HEK293 (cell line): Measurements from ENCODE around the gene ZNF772.
A peak's percentile ranks its signal among the peaks of the same experiment; 100 is the strongest.

Experiments
- BCL11B ChIP-seq: fragments of 450-650 bp; formaldehyde crosslinking; IDR thresholded peaks from 2 replicates; pipeline ENCODE4 v1.5.1; 2016; ENCODE audit warnings: low read depth, missing biosample characterization, missing genetic modification characterization
- EGR2 ChIP-seq: fragments of 450-650 bp; formaldehyde crosslinking; IDR thresholded peaks from 2 replicates; pipeline ENCODE4 v1.5.1; 2016; ENCODE audit warnings: low read depth, missing biosample characterization, missing genetic modification characterization
- GLIS1 ChIP-seq: fragments of 450-650 bp; formaldehyde crosslinking; IDR thresholded peaks from 2 replicates; pipeline ENCODE4 v1.5.1; 2016; ENCODE audit warnings: missing biosample characterization, missing genetic modification characterization
- GLIS2 ChIP-seq: fragments of 450-650 bp; formaldehyde crosslinking; IDR thresholded peaks from 2 replicates; pipeline ENCODE4 v1.5.1; 2016; ENCODE audit warnings: missing biosample characterization, missing genetic modification characterization
- SP7 ChIP-seq: fragments of 450-650 bp; formaldehyde crosslinking; IDR thresholded peaks from 2 replicates; pipeline ENCODE4 v1.5.1; 2016; ENCODE audit warnings: missing biosample characterization, missing genetic modification characterization
- YY1 ChIP-seq: fragments of 450-650 bp; formaldehyde crosslinking; IDR thresholded peaks from 2 replicates; pipeline ENCODE4 v1.5.1; 2018; ENCODE audit warnings: missing biosample characterization, missing genetic modification characterization
- YY2 ChIP-seq: fragments of 450-650 bp; formaldehyde crosslinking; IDR thresholded peaks from 2 replicates; pipeline ENCODE4 v1.5.1; 2016; ENCODE audit warnings: missing biosample characterization, missing genetic modification characterization
- ZNF138 ChIP-seq: fragments of 450-650 bp; formaldehyde crosslinking; IDR thresholded peaks from 2 replicates; pipeline ENCODE4 v1.5.1; 2016; ENCODE audit warnings: missing biosample characterization, missing genetic modification characterization, borderline replicate concordance
- ZNF16 ChIP-seq: fragments of 450-650 bp; formaldehyde crosslinking; IDR thresholded peaks from 2 replicates; pipeline ENCODE4 v1.5.1; 2016; ENCODE audit warnings: low read depth, missing biosample characterization, missing genetic modification characterization
- ZNF266 ChIP-seq: fragments of 450-650 bp; formaldehyde crosslinking; IDR thresholded peaks from 2 replicates; pipeline ENCODE4 v1.5.1; 2016; ENCODE audit warnings: missing biosample characterization, missing genetic modification characterization, low read depth
- ZNF302 ChIP-seq: fragments of 450-650 bp; formaldehyde crosslinking; IDR thresholded peaks from 2 replicates; pipeline ENCODE4 v1.5.1; 2016; ENCODE audit warnings: missing biosample characterization, missing genetic modification characterization, low read depth
- ZNF529 ChIP-seq: fragments of 450-650 bp; formaldehyde crosslinking; IDR thresholded peaks from 2 replicates; pipeline ENCODE4 v1.5.1; 2017; ENCODE audit warnings: missing genetic modification characterization, missing biosample characterization; ENCODE audit not compliant: insufficient replicate concordance
- ZNF549 ChIP-seq: fragments of 450-650 bp; IDR thresholded peaks from 2 replicates; pipeline ENCODE4 v1.5.1; 2018; ENCODE audit warnings: missing biosample characterization, missing genetic modification characterization, mild to moderate bottlenecking, inconsistent platforms, moderate library complexity
- ZNF629 ChIP-seq: fragments of 450-650 bp; formaldehyde crosslinking; IDR thresholded peaks from 2 replicates; pipeline ENCODE4 v1.5.1; 2017; ENCODE audit warnings: missing biosample characterization, missing genetic modification characterization
- ZNF777 ChIP-seq: fragments of 450-650 bp; formaldehyde crosslinking; IDR thresholded peaks from 2 replicates; pipeline ENCODE4 v1.5.1; 2017; ENCODE audit warnings: missing biosample characterization, missing genetic modification characterization, borderline replicate concordance
- ZSCAN30 ChIP-seq: fragments of 450-650 bp; IDR thresholded peaks from 2 replicates; pipeline ENCODE4 v1.5.1; 2018; ENCODE audit warnings: missing biosample characterization, mild to moderate bottlenecking, missing genetic modification characterization, moderate library complexity
- TF ChIP-seq, protein P1 (sequence below): fragments of 450-650 bp; formaldehyde crosslinking; IDR thresholded peaks from 2 replicates; pipeline ENCODE4 v1.5.1; 2016; ENCODE audit warnings: missing biosample characterization, missing genetic modification characterization
- TF ChIP-seq, protein P2 (sequence below): fragments of 450-650 bp; formaldehyde crosslinking; IDR thresholded peaks from 2 replicates; pipeline ENCODE4 v1.5.1; 2016; ENCODE audit warnings: missing biosample characterization, missing genetic modification characterization
- TF ChIP-seq, protein P3 (sequence below): sonication (generic); formaldehyde crosslinking; IDR thresholded peaks from 2 replicates; pipeline ENCODE4 v1.8.1; 2022; ENCODE audit warnings: mild to moderate bottlenecking, moderate library complexity, missing genetic modification reagents
- TF ChIP-seq, protein P4 (sequence below): fragments of 450-650 bp; formaldehyde crosslinking; conservative IDR thresholded peaks from 2 replicates; pipeline ENCODE4 v1.5.1; 2016; ENCODE audit warnings: low read depth, missing biosample characterization, missing genetic modification characterization
- TF ChIP-seq, protein P5 (sequence below): fragments of 450-650 bp; formaldehyde crosslinking; IDR thresholded peaks from 2 replicates; pipeline ENCODE4 v1.5.1; 2016; ENCODE audit warnings: missing biosample characterization, missing genetic modification characterization

ZNF772 gene

DNA sequence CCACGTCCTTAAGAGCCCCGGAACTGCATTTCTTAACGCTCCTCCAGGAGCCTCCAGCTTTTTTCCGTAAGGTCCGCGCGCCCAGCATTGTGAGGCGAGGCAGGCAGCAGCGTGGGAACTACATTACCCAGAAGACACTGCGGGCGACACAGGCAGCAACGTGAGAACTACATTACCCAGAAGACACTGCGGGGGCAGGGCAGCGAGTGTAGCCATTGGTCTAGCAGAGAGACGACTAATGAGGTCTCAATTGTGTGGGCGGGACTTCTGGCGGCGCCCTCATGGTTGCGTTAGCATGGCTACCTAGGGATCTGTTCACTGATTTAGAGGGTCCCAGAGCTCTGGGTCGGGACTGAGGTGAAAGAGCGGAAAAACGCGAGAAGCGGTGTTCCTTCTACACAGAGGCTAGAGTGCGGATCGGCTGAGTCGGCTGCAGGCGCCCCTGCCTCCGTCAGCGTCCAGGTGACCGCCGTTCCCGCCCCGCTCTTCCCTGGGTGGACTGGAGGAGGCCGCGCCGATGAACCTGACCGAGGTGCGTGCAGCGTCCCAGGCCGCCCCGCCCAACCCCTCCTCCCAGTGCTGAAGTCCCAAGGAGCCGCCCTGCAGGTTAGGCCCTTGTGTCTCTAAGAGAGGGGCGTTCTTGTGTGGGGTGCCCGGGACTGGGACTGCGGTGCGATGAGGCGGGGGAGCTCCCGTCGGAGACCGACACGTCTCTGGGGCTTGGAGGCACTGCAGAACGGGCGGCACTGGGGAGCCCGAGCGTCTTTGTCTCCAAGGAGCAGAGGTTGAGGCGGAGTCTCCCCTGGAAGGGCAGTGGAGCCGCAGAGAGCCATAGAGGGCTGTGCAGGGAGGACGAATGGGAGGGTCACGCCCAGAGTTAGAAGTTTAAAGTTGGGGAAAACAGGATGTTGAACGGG lies 42.0 kb downstream of the ZNF772 start, which contains the start of gene ZNF749 (continued):
- TF ChIP-seq, protein P1, sequence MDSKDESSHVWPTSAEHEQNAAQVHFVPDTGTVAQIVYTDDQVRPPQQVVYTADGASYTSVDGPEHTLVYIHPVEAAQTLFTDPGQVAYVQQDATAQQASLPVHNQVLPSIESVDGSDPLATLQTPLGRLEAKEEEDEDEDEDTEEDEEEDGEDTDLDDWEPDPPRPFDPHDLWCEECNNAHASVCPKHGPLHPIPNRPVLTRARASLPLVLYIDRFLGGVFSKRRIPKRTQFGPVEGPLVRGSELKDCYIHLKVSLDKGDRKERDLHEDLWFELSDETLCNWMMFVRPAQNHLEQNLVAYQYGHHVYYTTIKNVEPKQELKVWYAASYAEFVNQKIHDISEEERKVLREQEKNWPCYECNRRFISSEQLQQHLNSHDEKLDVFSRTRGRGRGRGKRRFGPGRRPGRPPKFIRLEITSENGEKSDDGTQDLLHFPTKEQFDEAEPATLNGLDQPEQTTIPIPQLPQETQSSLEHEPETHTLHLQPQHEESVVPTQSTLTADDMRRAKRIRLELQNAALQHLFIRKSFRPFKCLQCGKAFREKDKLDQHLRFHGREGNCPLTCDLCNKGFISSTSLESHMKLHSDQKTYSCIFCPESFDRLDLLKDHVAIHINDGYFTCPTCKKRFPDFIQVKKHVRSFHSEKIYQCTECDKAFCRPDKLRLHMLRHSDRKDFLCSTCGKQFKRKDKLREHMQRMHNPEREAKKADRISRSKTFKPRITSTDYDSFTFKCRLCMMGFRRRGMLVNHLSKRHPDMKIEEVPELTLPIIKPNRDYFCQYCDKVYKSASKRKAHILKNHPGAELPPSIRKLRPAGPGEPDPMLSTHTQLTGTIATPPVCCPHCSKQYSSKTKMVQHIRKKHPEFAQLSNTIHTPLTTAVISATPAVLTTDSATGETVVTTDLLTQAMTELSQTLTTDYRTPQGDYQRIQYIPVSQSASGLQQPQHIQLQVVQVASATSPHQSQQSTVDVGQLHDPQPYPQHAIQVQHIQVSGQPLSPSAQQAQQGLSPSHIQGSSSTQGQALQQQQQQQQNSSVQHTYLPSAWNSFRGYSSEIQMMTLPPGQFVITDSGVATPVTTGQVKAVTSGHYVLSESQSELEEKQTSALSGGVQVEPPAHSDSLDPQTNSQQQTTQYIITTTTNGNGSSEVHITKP (tag by site-specific recombination): peak; percentile 63; the same call in 1 of the 2 replicates
- TF ChIP-seq ZNF138: no peak
- TF ChIP-seq, protein P2, sequence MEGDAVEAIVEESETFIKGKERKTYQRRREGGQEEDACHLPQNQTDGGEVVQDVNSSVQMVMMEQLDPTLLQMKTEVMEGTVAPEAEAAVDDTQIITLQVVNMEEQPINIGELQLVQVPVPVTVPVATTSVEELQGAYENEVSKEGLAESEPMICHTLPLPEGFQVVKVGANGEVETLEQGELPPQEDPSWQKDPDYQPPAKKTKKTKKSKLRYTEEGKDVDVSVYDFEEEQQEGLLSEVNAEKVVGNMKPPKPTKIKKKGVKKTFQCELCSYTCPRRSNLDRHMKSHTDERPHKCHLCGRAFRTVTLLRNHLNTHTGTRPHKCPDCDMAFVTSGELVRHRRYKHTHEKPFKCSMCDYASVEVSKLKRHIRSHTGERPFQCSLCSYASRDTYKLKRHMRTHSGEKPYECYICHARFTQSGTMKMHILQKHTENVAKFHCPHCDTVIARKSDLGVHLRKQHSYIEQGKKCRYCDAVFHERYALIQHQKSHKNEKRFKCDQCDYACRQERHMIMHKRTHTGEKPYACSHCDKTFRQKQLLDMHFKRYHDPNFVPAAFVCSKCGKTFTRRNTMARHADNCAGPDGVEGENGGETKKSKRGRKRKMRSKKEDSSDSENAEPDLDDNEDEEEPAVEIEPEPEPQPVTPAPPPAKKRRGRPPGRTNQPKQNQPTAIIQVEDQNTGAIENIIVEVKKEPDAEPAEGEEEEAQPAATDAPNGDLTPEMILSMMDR (tag by site-specific recombination): peak; percentile 15; the same call in 1 of the 2 replicates
- TF ChIP-seq YY1 (tag by site-specific recombination): peak; percentile 60; the same call in 1 of the 2 replicates
- TF ChIP-seq GLIS2 (tag by site-specific recombination): peak; percentile 26; the same call in 1 of the 2 replicates
- TF ChIP-seq ZSCAN30: peak; percentile 13; the same call in 1 of the 2 replicates
- TF ChIP-seq ZNF302 (tag by site-specific recombination): no peak
- TF ChIP-seq, protein P3, sequence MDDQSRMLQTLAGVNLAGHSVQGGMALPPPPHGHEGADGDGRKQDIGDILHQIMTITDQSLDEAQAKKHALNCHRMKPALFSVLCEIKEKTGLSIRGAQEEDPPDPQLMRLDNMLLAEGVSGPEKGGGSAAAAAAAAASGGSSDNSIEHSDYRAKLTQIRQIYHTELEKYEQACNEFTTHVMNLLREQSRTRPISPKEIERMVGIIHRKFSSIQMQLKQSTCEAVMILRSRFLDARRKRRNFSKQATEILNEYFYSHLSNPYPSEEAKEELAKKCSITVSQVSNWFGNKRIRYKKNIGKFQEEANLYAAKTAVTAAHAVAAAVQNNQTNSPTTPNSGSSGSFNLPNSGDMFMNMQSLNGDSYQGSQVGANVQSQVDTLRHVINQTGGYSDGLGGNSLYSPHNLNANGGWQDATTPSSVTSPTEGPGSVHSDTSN (CRISPR knock-in tag): peak; percentile 56; the same call in 1 of the 2 replicates
- no peak for TF ChIP-seq ZNF266 (tag by site-specific recombination)
- TF ChIP-seq ZNF629 (tag by site-specific recombination): peak; percentile 61
- TF ChIP-seq SP7 (tag by site-specific recombination): peak; percentile 61
- peak; percentile 16; the same call in 1 of the 2 replicates for TF ChIP-seq GLIS1 (tag by site-specific recombination)
- peak; percentile 74; the same call in 1 of the 2 replicates for TF ChIP-seq ZNF777 (tag by site-specific recombination)
- peak; percentile 88 for TF ChIP-seq YY2 (tag by site-specific recombination)
- no peak for TF ChIP-seq ZNF529 (tag by site-specific recombination)
- TF ChIP-seq BCL11B (tag by site-specific recombination): no peak
- TF ChIP-seq, protein P4, sequence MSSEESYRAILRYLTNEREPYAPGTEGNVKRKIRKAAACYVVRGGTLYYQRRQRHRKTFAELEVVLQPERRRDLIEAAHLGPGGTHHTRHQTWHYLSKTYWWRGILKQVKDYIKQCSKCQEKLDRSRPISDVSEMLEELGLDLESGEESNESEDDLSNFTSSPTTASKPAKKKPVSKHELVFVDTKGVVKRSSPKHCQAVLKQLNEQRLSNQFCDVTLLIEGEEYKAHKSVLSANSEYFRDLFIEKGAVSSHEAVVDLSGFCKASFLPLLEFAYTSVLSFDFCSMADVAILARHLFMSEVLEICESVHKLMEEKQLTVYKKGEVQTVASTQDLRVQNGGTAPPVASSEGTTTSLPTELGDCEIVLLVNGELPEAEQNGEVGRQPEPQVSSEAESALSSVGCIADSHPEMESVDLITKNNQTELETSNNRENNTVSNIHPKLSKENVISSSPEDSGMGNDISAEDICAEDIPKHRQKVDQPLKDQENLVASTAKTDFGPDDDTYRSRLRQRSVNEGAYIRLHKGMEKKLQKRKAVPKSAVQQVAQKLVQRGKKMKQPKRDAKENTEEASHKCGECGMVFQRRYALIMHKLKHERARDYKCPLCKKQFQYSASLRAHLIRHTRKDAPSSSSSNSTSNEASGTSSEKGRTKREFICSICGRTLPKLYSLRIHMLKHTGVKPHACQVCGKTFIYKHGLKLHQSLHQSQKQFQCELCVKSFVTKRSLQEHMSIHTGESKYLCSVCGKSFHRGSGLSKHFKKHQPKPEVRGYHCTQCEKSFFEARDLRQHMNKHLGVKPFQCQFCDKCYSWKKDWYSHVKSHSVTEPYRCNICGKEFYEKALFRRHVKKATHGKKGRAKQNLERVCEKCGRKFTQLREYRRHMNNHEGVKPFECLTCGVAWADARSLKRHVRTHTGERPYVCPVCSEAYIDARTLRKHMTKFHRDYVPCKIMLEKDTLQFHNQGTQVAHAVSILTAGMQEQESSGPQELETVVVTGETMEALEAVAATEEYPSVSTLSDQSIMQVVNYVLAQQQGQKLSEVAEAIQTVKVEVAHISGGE (tag by site-specific recombination): peak; percentile 18
- TF ChIP-seq EGR2 (tag by site-specific recombination): peak; percentile 63
- TF ChIP-seq, protein P5, sequence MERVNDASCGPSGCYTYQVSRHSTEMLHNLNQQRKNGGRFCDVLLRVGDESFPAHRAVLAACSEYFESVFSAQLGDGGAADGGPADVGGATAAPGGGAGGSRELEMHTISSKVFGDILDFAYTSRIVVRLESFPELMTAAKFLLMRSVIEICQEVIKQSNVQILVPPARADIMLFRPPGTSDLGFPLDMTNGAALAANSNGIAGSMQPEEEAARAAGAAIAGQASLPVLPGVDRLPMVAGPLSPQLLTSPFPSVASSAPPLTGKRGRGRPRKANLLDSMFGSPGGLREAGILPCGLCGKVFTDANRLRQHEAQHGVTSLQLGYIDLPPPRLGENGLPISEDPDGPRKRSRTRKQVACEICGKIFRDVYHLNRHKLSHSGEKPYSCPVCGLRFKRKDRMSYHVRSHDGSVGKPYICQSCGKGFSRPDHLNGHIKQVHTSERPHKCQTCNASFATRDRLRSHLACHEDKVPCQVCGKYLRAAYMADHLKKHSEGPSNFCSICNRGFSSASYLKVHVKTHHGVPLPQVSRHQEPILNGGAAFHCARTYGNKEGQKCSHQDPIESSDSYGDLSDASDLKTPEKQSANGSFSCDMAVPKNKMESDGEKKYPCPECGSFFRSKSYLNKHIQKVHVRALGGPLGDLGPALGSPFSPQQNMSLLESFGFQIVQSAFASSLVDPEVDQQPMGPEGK (tag by site-specific recombination): peak; percentile 48; the same call in 1 of the 2 replicates
- no peak for TF ChIP-seq ZNF549 (tag by site-specific recombination)
- peak; percentile 82 for TF ChIP-seq ZNF16 (tag by site-specific recombination)
- TF ChIP-seq, all 188 proteins: peak for 43
